PC-3 (cell line): ENCODE measurements around the gene RAB31.

ENCODE experiments used
- EZH2 ChIP-seq: fragments of 300-600 bp; sonication (generic); IDR thresholded peaks from one replicate; pipeline ENCODE4 v1.6.1; 2017; ENCODE audit warnings: antibody characterized with exemption, mild to moderate bottlenecking, low read length; ENCODE audit not compliant: unreplicated experiment
- TF ChIP-seq, protein P1 (sequence below): fragments of 300-600 bp; sonication (generic); conservative IDR thresholded peaks from 2 replicates; pipeline ENCODE4 v1.5.1; 2017; ENCODE audit warnings: antibody characterized with exemption, low read depth, mild to moderate bottlenecking, low read length

DNA sequence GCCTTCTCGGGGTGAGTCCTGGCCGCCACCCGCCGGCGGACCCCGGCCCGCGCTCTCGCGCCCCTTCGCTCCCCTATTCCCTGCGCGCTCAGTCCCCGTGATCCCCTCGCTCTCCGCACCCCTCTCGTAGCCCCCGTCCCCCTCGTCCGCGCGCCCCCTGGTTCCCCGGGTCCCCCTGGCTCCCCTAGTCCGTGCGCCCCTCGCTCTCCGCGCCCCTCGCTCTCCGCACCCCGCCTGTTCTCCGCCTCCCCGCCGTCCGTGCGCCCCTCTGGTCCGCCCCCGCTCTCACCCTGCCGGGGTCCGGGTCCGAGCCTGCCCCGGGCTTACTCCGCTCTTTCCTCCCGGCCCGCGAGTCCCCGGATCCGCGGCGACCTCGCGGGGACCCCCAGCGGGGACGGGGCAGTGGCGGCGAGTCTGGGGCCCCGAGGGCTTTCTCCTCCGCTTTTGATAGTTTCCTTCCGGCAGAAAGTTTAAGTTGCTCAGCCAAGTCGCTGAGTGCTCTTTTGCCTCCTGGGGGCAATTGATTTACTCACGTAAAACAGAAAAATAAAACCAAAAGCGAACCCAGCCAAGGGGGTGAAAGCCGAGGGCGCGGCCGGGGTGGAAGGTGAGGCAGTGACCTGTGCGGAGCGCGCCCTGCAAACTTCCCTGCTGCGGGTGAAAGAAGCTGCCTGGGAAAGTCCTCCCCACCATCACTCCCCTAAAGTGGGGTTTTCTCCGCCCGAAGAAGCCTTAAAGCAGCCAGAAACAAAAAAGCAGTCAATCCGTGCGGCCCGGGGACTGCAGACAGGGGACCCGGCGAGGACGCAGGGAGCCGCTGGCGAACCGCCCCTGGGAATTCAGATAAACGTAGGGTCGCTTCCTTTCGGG, 568 bp downstream of the RAB31 start:
- TF ChIP-seq, protein P1, sequence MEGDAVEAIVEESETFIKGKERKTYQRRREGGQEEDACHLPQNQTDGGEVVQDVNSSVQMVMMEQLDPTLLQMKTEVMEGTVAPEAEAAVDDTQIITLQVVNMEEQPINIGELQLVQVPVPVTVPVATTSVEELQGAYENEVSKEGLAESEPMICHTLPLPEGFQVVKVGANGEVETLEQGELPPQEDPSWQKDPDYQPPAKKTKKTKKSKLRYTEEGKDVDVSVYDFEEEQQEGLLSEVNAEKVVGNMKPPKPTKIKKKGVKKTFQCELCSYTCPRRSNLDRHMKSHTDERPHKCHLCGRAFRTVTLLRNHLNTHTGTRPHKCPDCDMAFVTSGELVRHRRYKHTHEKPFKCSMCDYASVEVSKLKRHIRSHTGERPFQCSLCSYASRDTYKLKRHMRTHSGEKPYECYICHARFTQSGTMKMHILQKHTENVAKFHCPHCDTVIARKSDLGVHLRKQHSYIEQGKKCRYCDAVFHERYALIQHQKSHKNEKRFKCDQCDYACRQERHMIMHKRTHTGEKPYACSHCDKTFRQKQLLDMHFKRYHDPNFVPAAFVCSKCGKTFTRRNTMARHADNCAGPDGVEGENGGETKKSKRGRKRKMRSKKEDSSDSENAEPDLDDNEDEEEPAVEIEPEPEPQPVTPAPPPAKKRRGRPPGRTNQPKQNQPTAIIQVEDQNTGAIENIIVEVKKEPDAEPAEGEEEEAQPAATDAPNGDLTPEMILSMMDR: no peak
- TF ChIP-seq EZH2: no peak
